ENCODE results near the gene CFAP57. TPM values are rescaled to one million over a fixed set of nuclear protein-coding genes. Genes with fewer than 3 reads are reported as not detected.

The CFAP57 gene
- total RNA-seq, 1 experiment from 2014 or later = 1.7 TPM

- Histone ChIP-seq H3K9me3 (ENCODE audit: insufficient read depth, low read depth) (no peaks in the 10 kb centered on the region), H3K27me3 (ENCODE audit: insufficient read depth, low read depth) (no peaks in the 10 kb centered on the region), H3K9me2 (ENCODE audit: insufficient read depth) (no peaks in the 10 kb centered on the region), H2AFZ (no peak overlapping the region), H3K4me2 (peak overlapping the region; percentile 54), H3K4me1 (replicated peaks; ENCODE audit: insufficient read depth) (peaks cover 49% of the 10 kb centered on the region), H3K27ac (peak overlapping the region; percentile 73), H3F3A (ENCODE audit: insufficient read depth, low read depth) (peaks cover 24% of the 10 kb centered on the region), H3K4me3 (no peak overlapping the region), H4K20me1 (ENCODE audit: insufficient read depth) (no peaks in the 10 kb centered on the region), H3K79me2 (ENCODE audit: low read depth) (no peaks in the 10 kb centered on the region), H3K36me3 (ENCODE audit: low read depth) (no peaks in the 10 kb centered on the region)
- POLR2A ChIA-PET (ENCODE audit: unreplicated experiment) = interaction anchor here (0.7 to 1.0 kb wide), 4 partner anchors 9 to 362 kb away, joined by 5 to 17 read pairs (median 6); partner anchors contain the start of gene C1orf210
- no peak for DNase-seq
- TF ChIP-seq CTCF (conservative IDR thresholded peaks at IDR 0.05) = no peak
- TF ChIP-seq EZH2 (IDR thresholded peaks at IDR 0.05; ENCODE audit: low read depth) = no peak
- BruUV-seq (replicated peaks) = no TSS peak
- intact Hi-C loops (cut with micrococcal nuclease; ENCODE audit: unreplicated experiment) = no loop called here
- CTCF ChIA-PET = interaction anchor here (0.9 kb wide), 1 partner anchor 9 kb away, joined by 6 read pairs; the partner anchor contains the start of gene C1orf210
Observed at GRCh38 chr1:43294761-43295160, 122.6 kb downstream of the CFAP57 start.

DNA sequence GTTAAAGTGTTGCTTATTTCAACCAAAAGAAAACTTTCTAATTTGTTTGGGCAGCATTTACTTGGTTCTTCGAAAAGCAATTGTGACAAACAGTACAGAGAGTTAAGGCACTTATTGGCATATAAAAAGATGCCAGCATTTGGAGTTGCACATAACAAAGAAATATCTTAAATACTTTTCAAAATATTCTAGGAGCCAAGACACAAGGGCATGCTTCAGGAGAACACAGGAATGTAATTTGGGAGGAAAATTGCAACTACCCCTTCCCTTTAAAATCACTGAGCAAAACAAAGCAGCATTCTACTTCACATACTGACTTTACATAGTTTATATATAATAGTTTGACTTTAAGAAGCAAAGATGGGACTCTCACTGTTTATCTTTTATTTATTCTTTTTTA lies 124.1 kb downstream of the CFAP57 start:
- no peaks in the 10 kb centered on the region for H3K79me2 ChIP-seq (ENCODE audit: low read depth)
- intact Hi-C loops (cut with micrococcal nuclease; ENCODE audit: unreplicated experiment) = no loop called here
- no peak overlapping the region for H3K4me3 ChIP-seq
- no peaks in the 10 kb centered on the region for H3K36me3 ChIP-seq (ENCODE audit: low read depth)
- POLR2A ChIA-PET (ENCODE audit: unreplicated experiment) = interaction anchor here (0.7 kb wide), 1 partner anchor 12 kb away, joined by 5 read pairs; no protein-coding TSS in a partner anchor
- no peaks in the 10 kb centered on the region for H3K9me2 ChIP-seq (ENCODE audit: insufficient read depth)
- peaks cover 49% of the 10 kb centered on the region for H3K4me1 ChIP-seq (replicated peaks; ENCODE audit: insufficient read depth)
- H3K27ac ChIP-seq = peak overlapping the region; percentile 73
- no peak for TF ChIP-seq CTCF (conservative IDR thresholded peaks at IDR 0.05)
- no peak for TF ChIP-seq EZH2 (IDR thresholded peaks at IDR 0.05; ENCODE audit: low read depth)
- H2AFZ ChIP-seq = no peak overlapping the region
- H3K4me2 ChIP-seq = peak overlapping the region; percentile 54; the same call in 1 of the 2 replicates
- no peaks in the 10 kb centered on the region for H3K9me3 ChIP-seq (ENCODE audit: insufficient read depth, low read depth)
- no TSS peak for BruUV-seq (replicated peaks)
- H3F3A ChIP-seq (ENCODE audit: insufficient read depth, low read depth) = peaks cover 24% of the 10 kb centered on the region
- no peaks in the 10 kb centered on the region for H4K20me1 ChIP-seq (ENCODE audit: insufficient read depth)
- H3K27me3 ChIP-seq (ENCODE audit: insufficient read depth, low read depth) = no peaks in the 10 kb centered on the region
- CTCF ChIA-PET = no interaction called here
- DNase-seq = no peak

DNA sequence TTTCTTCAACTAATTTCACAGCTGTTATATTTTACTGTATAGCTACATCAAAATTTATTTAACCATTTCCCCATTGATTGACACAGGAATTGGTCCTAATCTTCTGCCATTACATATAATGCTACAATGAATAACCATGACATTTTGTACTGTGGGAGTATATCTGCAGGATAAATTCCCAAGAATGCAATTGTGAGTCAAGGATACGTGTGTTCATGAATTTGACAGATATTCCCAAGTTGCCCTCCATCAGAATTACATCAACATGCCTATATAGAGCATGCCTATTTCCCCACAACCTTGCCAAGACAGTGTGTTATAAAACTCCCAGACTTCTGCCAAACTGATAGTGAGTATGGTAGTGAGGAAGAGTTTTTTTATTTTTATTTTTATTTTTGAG lies 125.9 kb downstream of the CFAP57 start:
- DNase-seq = no peak
- ChIA-PET POLR2A (ENCODE audit: unreplicated experiment) (no interaction called here), CTCF (no interaction called here)
- Histone ChIP-seq H3K4me3 (no peak overlapping the region), H3K9me3 (ENCODE audit: insufficient read depth, low read depth) (no peaks in the 10 kb centered on the region), H3K36me3 (ENCODE audit: low read depth) (no peaks in the 10 kb centered on the region), H2AFZ (no peak overlapping the region), H3K4me1 (replicated peaks; ENCODE audit: insufficient read depth) (peaks cover 40% of the 10 kb centered on the region), H3K4me2 (no peak overlapping the region), H4K20me1 (ENCODE audit: insufficient read depth) (no peaks in the 10 kb centered on the region), H3F3A (ENCODE audit: insufficient read depth, low read depth) (peaks cover 23% of the 10 kb centered on the region; the same call in 1 of the 2 replicates), H3K27me3 (ENCODE audit: insufficient read depth, low read depth) (no peaks in the 10 kb centered on the region), H3K79me2 (ENCODE audit: low read depth) (no peaks in the 10 kb centered on the region), H3K27ac (no peak overlapping the region), H3K9me2 (ENCODE audit: insufficient read depth) (no peaks in the 10 kb centered on the region)
- intact Hi-C loops (cut with micrococcal nuclease; ENCODE audit: unreplicated experiment) = no loop called here
- TF ChIP-seq EZH2 (IDR thresholded peaks at IDR 0.05; ENCODE audit: low read depth) = no peak
- no TSS peak for BruUV-seq (replicated peaks)

DNA sequence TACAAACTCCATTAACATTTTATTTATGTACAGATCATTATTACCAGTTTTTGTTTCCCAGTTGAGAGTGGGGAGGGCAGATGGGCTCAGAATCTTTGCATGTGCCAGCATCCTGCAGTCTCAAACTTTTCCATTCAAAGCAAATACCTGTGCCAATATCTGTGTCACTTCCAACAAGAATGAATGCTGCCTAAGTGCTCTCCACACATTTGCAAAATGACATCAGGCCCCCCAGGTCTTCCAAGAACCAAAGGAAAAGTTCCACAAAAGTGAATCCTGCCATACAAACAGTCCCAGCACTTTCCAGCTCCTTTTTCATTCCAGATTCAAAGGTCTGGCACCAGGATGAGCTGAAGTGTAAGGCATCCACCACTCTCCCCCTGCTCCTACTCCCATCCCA lies 127.0 kb downstream of the CFAP57 start:
- Histone ChIP-seq H2AFZ (no peak overlapping the region), H3K27ac (no peak overlapping the region), H3K36me3 (ENCODE audit: low read depth) (no peaks in the 10 kb centered on the region), H3K4me3 (no peak overlapping the region), H3K4me1 (replicated peaks; ENCODE audit: insufficient read depth) (peaks cover 30% of the 10 kb centered on the region), H3K27me3 (ENCODE audit: insufficient read depth, low read depth) (no peaks in the 10 kb centered on the region), H3K9me3 (ENCODE audit: insufficient read depth, low read depth) (no peaks in the 10 kb centered on the region), H3K79me2 (ENCODE audit: low read depth) (no peaks in the 10 kb centered on the region), H4K20me1 (ENCODE audit: insufficient read depth) (no peaks in the 10 kb centered on the region), H3F3A (ENCODE audit: insufficient read depth, low read depth) (peaks cover 12% of the 10 kb centered on the region; the same call in 1 of the 2 replicates), H3K9me2 (ENCODE audit: insufficient read depth) (no peaks in the 10 kb centered on the region), H3K4me2 (no peak overlapping the region)
- POLR2A ChIA-PET (ENCODE audit: unreplicated experiment) = no interaction called here
- DNase-seq = no peak
- TF ChIP-seq EZH2 (IDR thresholded peaks at IDR 0.05; ENCODE audit: low read depth) (no peak), CTCF (conservative IDR thresholded peaks at IDR 0.05) (no peak)
- CTCF ChIA-PET = no interaction called here
- intact Hi-C loops (cut with micrococcal nuclease; ENCODE audit: unreplicated experiment) = no loop called here
- BruUV-seq (replicated peaks) = no TSS peak
